ENCODE measurements around the gene EMP1. TPM values are rescaled to one million over a fixed set of nuclear protein-coding genes. Genes with fewer than 3 reads are reported as not detected.

Gene EMP1
- total and polyA plus RNA-seq, 4 donors, result 67.5 to 348 (median 167) TPM

GRCh38 chr12:13165617-13166041 is 30.9 kb upstream of the EMP1 start:
- peak overlapping the region in 1 of 2 donors; percentile 81 for H3K27ac ChIP-seq (ENCODE audit: low read depth in 1 of 2, low read length in 1 of 2)
- H3K27me3 ChIP-seq (ENCODE audit: control insufficient read depth in 3 of 3, insufficient read depth in 3 of 3, low read length in 2 of 3), result no peaks in the 10 kb centered on the region
- H3K36me3 ChIP-seq (ENCODE audit: control insufficient read depth in 4 of 4, insufficient read depth in 4 of 4, low read length in 4 of 4), result no peaks in the 10 kb centered on the region
- H3K4me1 ChIP-seq (ENCODE audit: control insufficient read depth in 5 of 5, insufficient read depth in 5 of 5, low read length in 5 of 5), result peaks cover 0 to 7% (median 2%) of the 10 kb centered on the region in 5 donors
- H3K9ac ChIP-seq (ENCODE audit: insufficient read depth in 1 of 2, low read length in 2 of 2), result no peak overlapping the region
- H3K9me3 ChIP-seq (ENCODE audit: control insufficient read depth in 4 of 4, insufficient read depth in 3 of 4, low read length in 3 of 4), result peaks cover 0 to 6% (median 3%) of the 10 kb centered on the region in 4 donors
- ATAC-seq (ENCODE audit: insufficient read depth, low FRiP score) (peak; percentile 75), DNase-seq (peak; percentile 24 to 36 (median 29))
- no peak overlapping the region for H3K4me3 ChIP-seq
- WGBS, 2 donors, result 10 to 17% methylated on average over 3 of the region's 3 CpGs
- TF ChIP-seq, protein P1, sequence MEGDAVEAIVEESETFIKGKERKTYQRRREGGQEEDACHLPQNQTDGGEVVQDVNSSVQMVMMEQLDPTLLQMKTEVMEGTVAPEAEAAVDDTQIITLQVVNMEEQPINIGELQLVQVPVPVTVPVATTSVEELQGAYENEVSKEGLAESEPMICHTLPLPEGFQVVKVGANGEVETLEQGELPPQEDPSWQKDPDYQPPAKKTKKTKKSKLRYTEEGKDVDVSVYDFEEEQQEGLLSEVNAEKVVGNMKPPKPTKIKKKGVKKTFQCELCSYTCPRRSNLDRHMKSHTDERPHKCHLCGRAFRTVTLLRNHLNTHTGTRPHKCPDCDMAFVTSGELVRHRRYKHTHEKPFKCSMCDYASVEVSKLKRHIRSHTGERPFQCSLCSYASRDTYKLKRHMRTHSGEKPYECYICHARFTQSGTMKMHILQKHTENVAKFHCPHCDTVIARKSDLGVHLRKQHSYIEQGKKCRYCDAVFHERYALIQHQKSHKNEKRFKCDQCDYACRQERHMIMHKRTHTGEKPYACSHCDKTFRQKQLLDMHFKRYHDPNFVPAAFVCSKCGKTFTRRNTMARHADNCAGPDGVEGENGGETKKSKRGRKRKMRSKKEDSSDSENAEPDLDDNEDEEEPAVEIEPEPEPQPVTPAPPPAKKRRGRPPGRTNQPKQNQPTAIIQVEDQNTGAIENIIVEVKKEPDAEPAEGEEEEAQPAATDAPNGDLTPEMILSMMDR (IDR thresholded peaks at IDR 0.05; ENCODE audit: control extremely low read depth, extremely low read depth), result no peak

DNA sequence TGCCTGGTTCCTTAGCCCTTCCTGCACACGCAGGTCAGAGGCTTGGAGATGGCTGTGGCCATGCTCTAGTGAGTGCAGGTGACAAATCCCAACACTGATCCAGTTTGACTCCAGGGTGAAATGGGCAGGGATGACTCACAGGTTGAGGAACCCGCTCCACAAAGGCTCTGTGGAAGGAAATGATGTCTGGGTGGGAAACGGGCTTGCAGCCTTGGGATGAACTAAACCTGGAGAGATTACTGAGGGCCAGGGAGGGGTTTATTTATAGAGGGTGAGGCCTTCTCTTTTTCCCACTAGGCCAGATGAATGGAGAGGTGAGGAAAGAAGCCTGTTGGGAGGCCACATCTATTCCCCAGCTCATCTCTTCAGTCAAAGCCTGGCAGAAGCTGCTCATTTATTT is 29.3 kb upstream of the EMP1 start:
- WGBS, 2 donors, result 85 to 86% methylated on average over 3 of the region's 3 CpGs
- Histone ChIP-seq H3K9me3 (ENCODE audit: control insufficient read depth in 4 of 4, insufficient read depth in 3 of 4, low read length in 3 of 4) (peaks cover 0 to 6% (median 3%) of the 10 kb centered on the region in 4 donors), H3K4me3 (no peak overlapping the region), H3K36me3 (ENCODE audit: control insufficient read depth in 4 of 4, insufficient read depth in 4 of 4, low read length in 4 of 4) (no peaks in the 10 kb centered on the region), H3K4me1 (ENCODE audit: control insufficient read depth in 5 of 5, insufficient read depth in 5 of 5, low read length in 5 of 5) (peaks cover 0 to 12% (median 11%) of the 10 kb centered on the region in 5 donors), H3K27me3 (ENCODE audit: control insufficient read depth in 3 of 3, insufficient read depth in 3 of 3, low read length in 2 of 3) (no peaks in the 10 kb centered on the region), H3K27ac (ENCODE audit: low read depth in 1 of 2, low read length in 1 of 2) (no peak overlapping the region), H3K9ac (ENCODE audit: insufficient read depth in 1 of 2, low read length in 2 of 2) (no peak overlapping the region)
- TF ChIP-seq, protein P1 (IDR thresholded peaks at IDR 0.05; ENCODE audit: control extremely low read depth, extremely low read depth), result no peak
- DNase-seq (no peak), ATAC-seq (ENCODE audit: insufficient read depth, low FRiP score) (no peak)

DNA sequence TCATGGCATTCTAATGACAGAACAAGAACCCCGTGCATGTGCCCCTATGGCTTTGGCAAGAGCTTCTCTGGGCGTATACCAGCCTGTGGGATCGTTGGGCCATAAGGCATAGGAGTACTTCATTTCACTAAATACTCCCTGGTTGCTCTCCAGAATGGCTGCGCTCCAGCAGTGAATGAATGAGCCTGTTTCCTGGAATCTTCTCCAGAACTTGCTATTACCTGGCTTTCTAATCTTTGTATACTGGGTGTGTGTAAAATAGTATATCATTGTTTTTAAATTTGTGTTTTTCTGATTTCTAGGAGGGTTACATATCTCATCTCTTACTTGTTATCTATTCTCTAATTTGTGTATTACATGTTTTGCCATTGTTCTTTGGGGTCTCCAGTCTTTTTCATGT is 28.6 kb upstream of the EMP1 start:
- Histone ChIP-seq H3K27me3 (ENCODE audit: control insufficient read depth in 3 of 3, insufficient read depth in 3 of 3, low read length in 2 of 3) (no peaks in the 10 kb centered on the region), H3K36me3 (ENCODE audit: control insufficient read depth in 4 of 4, insufficient read depth in 4 of 4, low read length in 4 of 4) (no peaks in the 10 kb centered on the region), H3K4me3 (no peak overlapping the region), H3K9ac (ENCODE audit: insufficient read depth in 1 of 2, low read length in 2 of 2) (no peak overlapping the region), H3K9me3 (ENCODE audit: control insufficient read depth in 4 of 4, insufficient read depth in 3 of 4, low read length in 3 of 4) (peaks cover 0 to 6% (median 3%) of the 10 kb centered on the region in 4 donors), H3K27ac (ENCODE audit: low read depth in 1 of 2, low read length in 1 of 2) (no peak overlapping the region), H3K4me1 (ENCODE audit: control insufficient read depth in 5 of 5, insufficient read depth in 5 of 5, low read length in 5 of 5) (peaks cover 0 to 19% (median 11%) of the 10 kb centered on the region in 5 donors)
- TF ChIP-seq, protein P1 (IDR thresholded peaks at IDR 0.05; ENCODE audit: control extremely low read depth, extremely low read depth), result no peak
- WGBS, 2 donors, result 97% methylated on average over 4 of the region's 4 CpGs
- DNase-seq (no peak), ATAC-seq (ENCODE audit: insufficient read depth, low FRiP score) (no peak)

DNA sequence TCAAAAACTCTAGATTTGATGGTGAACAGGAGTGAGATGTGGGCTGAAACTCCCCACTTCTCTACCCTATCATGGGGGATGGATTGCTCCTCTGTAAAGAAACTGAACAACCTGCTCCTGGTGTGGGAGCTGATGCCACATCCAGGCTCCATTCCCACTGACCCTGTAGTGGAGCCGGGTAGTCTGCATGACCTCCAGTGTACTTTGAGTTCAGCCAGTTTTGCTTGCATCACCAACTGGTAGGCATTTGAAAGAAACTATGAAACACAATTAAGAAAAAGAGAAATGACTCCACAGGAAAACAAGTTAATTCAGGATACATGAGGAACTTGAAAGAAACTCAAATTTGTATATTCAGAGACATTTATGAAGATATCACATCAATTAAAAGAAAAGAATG is 27.3 kb upstream of the EMP1 start:
- H3K9ac ChIP-seq (ENCODE audit: insufficient read depth in 1 of 2, low read length in 2 of 2), result no peak overlapping the region
- ATAC-seq (ENCODE audit: insufficient read depth, low FRiP score), result no peak
- DNase-seq, result no peak
- TF ChIP-seq, protein P1 (IDR thresholded peaks at IDR 0.05; ENCODE audit: control extremely low read depth, extremely low read depth), result no peak
- no peak overlapping the region for H3K4me3 ChIP-seq
- H3K27ac ChIP-seq (ENCODE audit: low read depth in 1 of 2, low read length in 1 of 2), result no peak overlapping the region
- H3K36me3 ChIP-seq (ENCODE audit: control insufficient read depth in 4 of 4, insufficient read depth in 4 of 4, low read length in 4 of 4), result no peaks in the 10 kb centered on the region
- peaks cover 0 to 6% (median 3%) of the 10 kb centered on the region in 4 donors for H3K9me3 ChIP-seq (ENCODE audit: control insufficient read depth in 4 of 4, insufficient read depth in 3 of 4, low read length in 3 of 4)
- no peaks in the 10 kb centered on the region for H3K27me3 ChIP-seq (ENCODE audit: control insufficient read depth in 3 of 3, insufficient read depth in 3 of 3, low read length in 2 of 3)
- H3K4me1 ChIP-seq (ENCODE audit: control insufficient read depth in 5 of 5, insufficient read depth in 5 of 5, low read length in 5 of 5), result peaks cover 0 to 31% (median 16%) of the 10 kb centered on the region in 5 donors
- 35 to 63% methylated on average over 1 of the region's 1 CpG for WGBS, 2 donors
